Stimulated activated CD8-positive, alpha-beta memory T cell treated with anti-CD3 and anti-CD28 coated beads, Interleukin-15, amount 100 ng/mL, for 4 hours (primary cell): ENCODE results near the gene CORO6.

Experiments
- DNase-seq, 2 donors: peaks; one replicate each; pipeline ENCODE4 v3.0.0-alpha.2; 2020; ENCODE audit warnings: low read depth in 2 of 2

The CORO6 gene

GRCh38 chr17:29591146-29591736, 31.5 kb downstream of the CORO6 start:
- no peak for DNase-seq

GRCh38 chr17:29590411-29591145, 32.1 kb downstream of the CORO6 start:
- DNase-seq: no peak

GRCh38 chr17:29589524-29590410, 32.9 kb downstream of the CORO6 start, which contains the start of gene GIT1:
GIT1 (minus strand) TSS chr17:29589648; CDS start chr17:29589378, 270 bp downstream.
- DNase-seq: peak; percentile 60 to 75

DNA sequence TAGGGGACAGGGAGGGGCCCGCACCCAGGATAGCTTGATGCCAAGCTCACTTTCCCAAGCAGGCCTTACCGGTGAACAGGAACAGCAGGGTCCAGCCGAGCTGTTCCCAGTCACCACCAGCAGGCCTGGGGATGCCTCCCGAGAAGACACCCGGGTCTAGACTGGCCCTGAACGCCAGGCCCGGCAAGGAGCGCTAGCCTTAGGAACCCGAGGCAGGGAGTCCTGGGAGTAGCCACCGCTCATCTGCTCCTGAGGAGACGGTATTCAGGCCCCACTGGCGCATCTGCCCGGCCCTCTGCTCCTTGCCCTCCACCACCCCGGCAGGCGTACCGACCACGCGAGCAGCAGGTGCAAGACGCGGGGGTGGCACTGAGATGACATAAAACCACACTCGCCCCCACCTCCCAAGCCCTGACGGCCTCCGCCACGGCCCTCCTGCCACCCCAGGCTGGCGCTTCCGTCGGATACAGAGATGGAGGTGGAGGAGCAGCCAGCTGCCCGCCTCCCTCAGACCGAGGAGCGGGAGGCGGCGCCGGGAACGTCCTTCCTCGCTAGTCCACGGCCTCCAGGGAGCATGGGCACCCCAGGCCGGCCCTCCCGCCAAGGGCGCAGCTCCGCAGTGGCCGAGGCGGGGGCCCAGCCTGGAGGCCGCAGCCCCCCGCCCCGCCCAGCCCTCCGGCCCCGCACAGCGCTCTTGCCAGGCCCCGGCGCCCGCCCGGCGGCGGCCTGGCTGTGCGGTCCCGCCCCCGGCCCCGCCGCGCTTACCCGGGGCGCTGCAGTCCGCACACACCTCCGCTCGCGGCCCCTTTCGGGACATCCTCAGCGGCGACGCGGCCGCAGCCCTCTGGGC, 33.9 kb downstream of the CORO6 start:
- DNase-seq: peak; percentile 63 to 73

GRCh38 chr17:29588017-29588561, 34.6 kb downstream of the CORO6 start:
- no peak for DNase-seq

GRCh38 chr17:29587591-29587990, 35.1 kb downstream of the CORO6 start:
- no peak for DNase-seq

DNA sequence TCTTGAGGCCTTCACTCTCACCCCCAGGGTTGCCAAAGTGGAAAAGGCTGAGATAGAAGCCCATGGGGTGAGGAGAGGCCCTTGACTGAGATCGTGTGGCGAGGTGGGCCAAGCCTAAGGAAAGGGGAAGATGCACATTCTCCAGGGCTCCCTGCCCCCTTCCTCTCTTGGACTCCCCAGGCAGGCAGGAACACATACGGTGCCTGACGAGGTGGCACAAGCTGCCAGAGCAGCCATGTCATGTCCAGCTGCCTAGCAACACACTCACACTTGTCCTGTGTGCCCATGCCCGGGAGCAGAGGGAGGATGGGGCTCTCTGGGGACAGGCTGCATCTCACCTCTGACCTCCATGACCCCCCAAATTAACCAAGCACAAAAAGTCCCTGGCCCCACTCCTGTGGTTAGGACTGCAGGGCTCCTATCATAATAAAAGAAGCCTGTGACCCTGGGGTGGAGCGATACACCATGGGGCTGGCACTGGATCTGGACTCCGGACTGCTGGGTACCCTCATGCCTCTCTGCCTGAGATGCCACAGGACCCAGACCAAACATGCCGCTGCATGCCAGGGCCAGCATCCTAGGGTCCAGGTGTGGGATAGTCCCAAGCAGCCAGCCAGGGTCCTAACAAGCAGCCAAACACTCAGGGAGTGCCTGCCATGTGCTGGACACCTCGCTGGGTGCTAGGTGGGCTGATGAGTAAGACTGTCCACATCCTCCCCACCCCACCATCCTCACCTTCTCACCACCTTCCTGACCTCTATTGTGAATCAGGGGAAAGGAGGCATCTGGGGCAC, 35.8 kb downstream of the CORO6 start:
- no peak for DNase-seq

- DNase-seq: no peak
Observed at GRCh38 chr17:29585080-29585751, 37.5 kb downstream of the CORO6 start.

- DNase-seq: no peak
Observed at GRCh38 chr17:29584452-29585079, 38.1 kb downstream of the CORO6 start.

DNA sequence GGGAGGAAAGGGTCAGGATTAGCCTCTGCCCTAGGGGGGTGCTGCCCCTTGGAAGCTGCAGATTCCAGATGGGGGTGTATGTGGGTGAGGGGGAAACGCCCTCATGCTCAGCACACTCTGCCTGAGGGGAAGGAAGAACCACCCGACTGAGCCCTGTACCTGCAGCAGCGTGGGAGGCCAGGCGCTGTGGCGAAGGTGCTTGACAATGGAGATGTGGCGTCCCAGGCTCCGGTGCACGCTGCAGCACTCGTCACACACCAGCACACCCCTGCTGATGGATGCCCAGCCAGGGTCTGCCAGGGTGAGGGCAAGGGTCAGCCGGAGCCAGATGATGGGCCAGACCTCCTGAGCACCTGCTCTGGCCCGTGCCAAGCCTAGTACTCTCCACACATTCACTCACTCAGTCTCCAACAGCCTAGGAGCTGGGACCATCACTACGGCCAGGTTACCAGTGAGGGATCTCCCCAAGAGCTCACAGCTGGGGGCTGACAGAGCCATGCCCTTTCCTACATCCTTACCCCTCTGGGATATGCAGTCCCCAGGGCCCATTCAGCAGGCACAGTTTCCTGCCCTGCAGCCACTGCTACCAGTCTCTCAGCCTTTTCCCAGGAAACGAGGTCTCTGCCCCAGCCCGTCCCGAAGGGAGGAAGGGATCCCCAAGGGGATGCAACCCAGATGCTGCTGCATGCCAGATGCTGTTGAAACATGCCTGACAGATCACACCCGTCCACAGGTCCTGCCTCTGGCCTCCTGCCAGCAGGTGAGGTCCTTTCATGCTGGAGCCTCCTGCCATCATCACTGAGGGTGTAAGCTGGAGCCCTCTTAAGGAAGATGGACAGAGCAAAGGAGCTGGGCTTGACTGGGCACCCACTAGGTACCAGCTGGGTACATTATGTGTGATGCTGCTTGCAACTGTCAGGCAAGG, 39.1 kb downstream of the CORO6 start:
- no peak for DNase-seq

- DNase-seq: no peak
Observed at GRCh38 chr17:29582772-29583171, 39.9 kb downstream of the CORO6 start.

GRCh38 chr17:29582254-29582765, 40.4 kb downstream of the CORO6 start:
- no peak for DNase-seq

- DNase-seq: no peak
Observed at GRCh38 chr17:29581583-29582253, 41.0 kb downstream of the CORO6 start.

DNA sequence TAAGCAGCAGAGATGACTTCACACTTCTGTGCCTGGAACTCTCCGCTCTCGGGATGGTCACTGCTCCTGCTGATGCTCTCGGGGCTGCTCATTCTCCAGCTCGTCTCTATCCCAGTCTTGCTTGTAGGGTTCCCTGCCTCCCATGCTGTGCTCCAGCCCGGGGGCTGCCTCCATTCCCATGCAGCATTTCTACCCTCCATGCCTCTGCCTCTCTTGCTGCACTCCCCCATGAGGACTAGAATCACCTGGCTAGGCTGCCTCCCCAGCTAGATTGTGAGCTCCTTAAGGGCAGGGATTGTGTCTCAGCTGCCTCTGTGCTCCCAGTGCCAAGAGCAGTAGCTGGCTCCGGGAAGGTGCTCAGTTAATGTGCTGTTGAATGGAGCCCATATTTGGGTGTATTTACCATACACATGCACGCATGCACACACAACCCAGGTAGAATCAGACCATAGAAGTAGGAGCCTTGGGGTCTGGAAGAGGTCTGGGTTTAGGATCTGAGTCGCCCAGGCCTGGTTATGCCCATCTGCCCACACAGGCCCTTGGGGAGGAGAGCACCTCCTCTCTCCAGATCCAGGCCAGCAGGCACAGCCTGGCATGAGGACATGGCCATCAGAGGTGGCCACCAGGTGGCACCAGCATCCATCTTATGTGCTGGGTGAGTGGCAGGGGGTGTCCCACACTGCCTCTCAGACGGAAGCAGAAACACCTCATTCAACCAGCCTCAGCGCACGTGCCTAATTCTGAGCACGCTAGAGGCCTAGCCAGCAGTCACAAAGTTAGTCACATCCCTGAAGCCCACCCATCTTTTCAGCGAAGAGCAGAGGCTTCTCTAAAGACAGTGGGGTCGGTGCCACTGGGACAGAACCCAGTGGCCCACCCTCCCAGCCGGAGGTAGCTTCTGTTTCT, 42.6 kb downstream of the CORO6 start:
- DNase-seq: peak; percentile 76 to 82

GRCh38 chr17:29578626-29579485, 43.9 kb downstream of the CORO6 start:
- DNase-seq: no peak
